ENCODE measurements around the gene ADCY5.
"Not testable (repeated sequence)": the region's sequence is repeated elsewhere in the genome, so short reads cannot be mapped to it uniquely, and the experiment has no call there.

The ADCY5 gene

GRCh38 chr3:123261666-123262065 is 187.2 kb downstream of the ADCY5 start:
- DNase-seq (ENCODE audit: low read depth in 2 of 2): no peak

GRCh38 chr3:123258811-123259420 is 190.0 kb downstream of the ADCY5 start:
- no peak for DNase-seq (ENCODE audit: low read depth in 2 of 2)

- no peak for DNase-seq (ENCODE audit: low read depth in 2 of 2)
These were observed 190.5 kb downstream of the ADCY5 start for GRCh38 chr3:123258359-123258758.

GRCh38 chr3:123256256-123256655 is 192.6 kb downstream of the ADCY5 start:
- no peak for DNase-seq (ENCODE audit: low read depth in 2 of 2)

- DNase-seq (ENCODE audit: low read depth in 2 of 2): no peak
These were observed 202.0 kb downstream of the ADCY5 start for GRCh38 chr3:123246866-123247265.

- DNase-seq (ENCODE audit: low read depth in 2 of 2): peak in 1 of 2 donors; percentile 3
These were observed 204.8 kb downstream of the ADCY5 start for GRCh38 chr3:123244128-123244527.

GRCh38 chr3:123239756-123240155 is 209.1 kb downstream of the ADCY5 start:
- no peak for DNase-seq (ENCODE audit: low read depth in 2 of 2)

- not testable (repeated sequence) for DNase-seq (ENCODE audit: low read depth in 2 of 2)
These were observed 209.7 kb downstream of the ADCY5 start for GRCh38 chr3:123239186-123239585.

GRCh38 chr3:123236902-123237301 is 212.0 kb downstream of the ADCY5 start:
- DNase-seq (ENCODE audit: low read depth in 2 of 2): no peak
